Measurements from ENCODE around the gene DNAH14. TPM values are rescaled to one million over a fixed set of nuclear protein-coding genes. Genes with fewer than 3 reads are reported as not detected.

Gene DNAH14
- total RNA-seq (2014; rRNA removed; shearing (Covaris generic)) = 41.8 and 55.3 TPM in 2 replicates
- polyA plus RNA-seq (2016; fragmentation: Nextera tagmentation; extraction: Ambion mirVana) = 67.8 and 80.2 TPM in 2 replicates
- long read RNA-seq, partial matches to known transcripts = 3 of 13 reads
- long read RNA-seq, other reads (novel, unspliced or antisense) = 7 of 13 reads

- peaks cover 4% of the 10 kb centered on the region for H3K4me1 ChIP-seq (ENCODE audit: insufficient read depth)
- Mint-ChIP-seq H3K4me1 (no peaks in the 10 kb centered on the region), H3K27ac (no peak within 1 kb of the TSS; the same call in 1 of the 2 replicates), H3K27me3 (ENCODE audit: insufficient read depth, low read depth, poor library complexity) (peaks cover 5% of the 10 kb centered on the region), H3K36me3 (ENCODE audit: low read depth) (peaks cover 34% of the 10 kb centered on the region), H3K9me3 (peaks cover 34% of the 10 kb centered on the region), H3K4me3 (peak within 1 kb of the TSS; percentile 77)
- H3K4me3 ChIP-seq = peak within 1 kb of the TSS; percentile 60
- TF ChIP-seq REST (IDR thresholded peaks at IDR 0.05; ENCODE audit: unreplicated experiment) (no peak), CREB1 (CRISPR knock-in tag; IDR thresholded peaks at IDR 0.05; ENCODE audit: low read depth) (peak; percentile 4; the same call in 1 of the 2 replicates), ZNF331 (CRISPR knock-in tag; IDR thresholded peaks at IDR 0.05; ENCODE audit: low read depth) (no peak), POLR2AphosphoS5 (IDR thresholded peaks at IDR 0.05; ENCODE audit: low read depth) (peak; percentile 97), ETS1 (IDR thresholded peaks at IDR 0.05) (peak; percentile 56; the same call in 1 of the 2 replicates)
- TF ChIP-seq, protein P1, sequence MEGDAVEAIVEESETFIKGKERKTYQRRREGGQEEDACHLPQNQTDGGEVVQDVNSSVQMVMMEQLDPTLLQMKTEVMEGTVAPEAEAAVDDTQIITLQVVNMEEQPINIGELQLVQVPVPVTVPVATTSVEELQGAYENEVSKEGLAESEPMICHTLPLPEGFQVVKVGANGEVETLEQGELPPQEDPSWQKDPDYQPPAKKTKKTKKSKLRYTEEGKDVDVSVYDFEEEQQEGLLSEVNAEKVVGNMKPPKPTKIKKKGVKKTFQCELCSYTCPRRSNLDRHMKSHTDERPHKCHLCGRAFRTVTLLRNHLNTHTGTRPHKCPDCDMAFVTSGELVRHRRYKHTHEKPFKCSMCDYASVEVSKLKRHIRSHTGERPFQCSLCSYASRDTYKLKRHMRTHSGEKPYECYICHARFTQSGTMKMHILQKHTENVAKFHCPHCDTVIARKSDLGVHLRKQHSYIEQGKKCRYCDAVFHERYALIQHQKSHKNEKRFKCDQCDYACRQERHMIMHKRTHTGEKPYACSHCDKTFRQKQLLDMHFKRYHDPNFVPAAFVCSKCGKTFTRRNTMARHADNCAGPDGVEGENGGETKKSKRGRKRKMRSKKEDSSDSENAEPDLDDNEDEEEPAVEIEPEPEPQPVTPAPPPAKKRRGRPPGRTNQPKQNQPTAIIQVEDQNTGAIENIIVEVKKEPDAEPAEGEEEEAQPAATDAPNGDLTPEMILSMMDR (conservative IDR thresholded peaks at IDR 0.05; ENCODE audit: low read depth in 2 of 2) = no peak
- H2AFZ ChIP-seq = peak within 1 kb of the TSS; percentile 78
- DNase-seq (ENCODE audit: low spot score) (peak; percentile 90), ATAC-seq (peak; percentile 99)
- H3K79me2 ChIP-seq (replicated peaks; ENCODE audit: insufficient read depth) = peaks cover 44% of the 10 kb centered on the region
- peak within 1 kb of the TSS; percentile 77 for H3K4me2 ChIP-seq
- H3F3A ChIP-seq (replicated peaks; ENCODE audit: low read depth) = no peaks in the 10 kb centered on the region
- no peak within 1 kb of the TSS for H3K27ac ChIP-seq (ENCODE audit: low read depth)
- H3K27me3 ChIP-seq (ENCODE audit: insufficient read depth) = peaks cover 4% of the 10 kb centered on the region; the same call in 1 of the 2 replicates
- H4K20me1 ChIP-seq (replicated peaks; ENCODE audit: insufficient read depth) = no peaks in the 10 kb centered on the region
- no peaks in the 10 kb centered on the region for H3K9me2 ChIP-seq (ENCODE audit: insufficient read depth)
- H3K36me3 ChIP-seq (ENCODE audit: insufficient read depth) = peaks cover 15% of the 10 kb centered on the region; the same call in 1 of the 2 replicates
Observed at GRCh38 chr1:224929335-224930237, at the start of gene DNAH14. Gene DNAH14 (plus strand): TSS chr1:224929675. CDS start chr1:224952703, 23,028 bp downstream.

All from GM23338 (cell line).